Posterior cingulate gyrus (tissue), 11 donors: Measurements from ENCODE around the gene SND1.
"Not testable (repeated sequence)": the region's sequence is repeated elsewhere in the genome, so short reads cannot be mapped to it uniquely, and the experiment has no call there.

Source experiments
- DNase-seq, 10 donors: peaks; one replicate each; pipeline versions ENCODE4 v3.0.0 to v3.0.0-alpha.2; 2020 to 2021; ENCODE audit warnings: mixed read lengths in 3 of 10
- intact Hi-C: fragments of 100-400 bp; cut with DNase I; formaldehyde crosslinking; loops from one replicate; pipeline ENCODE4 v1.15.1; 2023

Gene SND1

DNA sequence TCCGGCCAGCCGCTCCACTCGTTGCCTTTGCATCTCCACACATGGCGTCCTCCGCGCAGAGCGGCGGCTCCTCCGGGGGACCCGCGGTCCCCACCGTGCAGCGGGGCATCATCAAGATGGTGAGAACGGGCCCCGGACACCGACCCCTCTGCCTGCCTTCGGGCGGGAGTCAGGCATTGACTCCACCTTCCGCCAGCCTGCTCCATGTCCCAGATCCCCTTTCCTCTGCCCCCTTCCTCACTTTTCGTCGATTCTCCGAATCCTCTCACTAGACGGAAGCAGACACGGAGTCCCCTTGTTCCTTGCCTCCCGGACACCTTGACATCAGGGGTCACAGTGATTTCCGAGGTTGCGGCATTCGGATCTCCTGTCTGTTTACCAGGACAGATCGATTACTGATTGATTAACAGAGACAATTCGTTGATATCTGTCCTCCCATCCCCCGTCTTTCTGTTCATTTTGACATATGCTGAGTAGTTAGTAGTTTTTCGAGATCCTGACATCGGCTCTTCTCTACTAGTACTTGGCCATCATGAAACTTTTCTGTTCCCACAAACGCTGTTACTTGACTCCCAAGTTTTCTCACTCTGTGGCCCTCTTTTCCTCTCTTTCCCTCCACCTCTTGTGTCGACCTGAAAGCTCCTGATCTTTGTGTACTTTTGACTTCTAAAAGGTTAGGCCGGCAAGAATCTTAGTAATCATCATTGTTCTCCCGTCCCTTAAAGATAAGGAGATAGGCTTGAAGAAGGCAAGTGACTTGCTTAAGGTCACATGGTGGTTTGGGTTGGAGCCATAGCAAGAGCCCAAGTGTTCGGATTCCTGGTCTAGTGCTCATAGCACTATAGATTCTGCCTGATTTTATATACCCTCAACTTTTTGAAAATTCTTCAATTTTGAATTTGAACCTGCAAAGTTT lies 597 bp downstream of the SND1 start:
- intact Hi-C loops = loop anchor here (2.0 kb wide), 1 partner anchor 260 kb away; the partner anchor contains the start of gene ZNF800
- DNase-seq = no peak

- intact Hi-C loops = loop anchor here (2.0 kb wide), 1 partner anchor 261 kb away; the partner anchor contains the start of gene ZNF800
- DNase-seq = no peak
Measured at GRCh38 chr7:127653396-127653795, 1.4 kb downstream of the SND1 start.

GRCh38 chr7:127654404-127655394 lies 2.7 kb downstream of the SND1 start:
- intact Hi-C loops = no loop called here
- DNase-seq = no peak

- intact Hi-C loops = no loop called here
Measured at GRCh38 chr7:127655720-127656119, 3.7 kb downstream of the SND1 start.

GRCh38 chr7:127657500-127657899 lies 5.5 kb downstream of the SND1 start:
- DNase-seq = no peak
- intact Hi-C loops = no loop called here

More at GRCh38 chr7:127655720-127656119, 3.7 kb downstream of the SND1 start:
- no peak for DNase-seq

DNA sequence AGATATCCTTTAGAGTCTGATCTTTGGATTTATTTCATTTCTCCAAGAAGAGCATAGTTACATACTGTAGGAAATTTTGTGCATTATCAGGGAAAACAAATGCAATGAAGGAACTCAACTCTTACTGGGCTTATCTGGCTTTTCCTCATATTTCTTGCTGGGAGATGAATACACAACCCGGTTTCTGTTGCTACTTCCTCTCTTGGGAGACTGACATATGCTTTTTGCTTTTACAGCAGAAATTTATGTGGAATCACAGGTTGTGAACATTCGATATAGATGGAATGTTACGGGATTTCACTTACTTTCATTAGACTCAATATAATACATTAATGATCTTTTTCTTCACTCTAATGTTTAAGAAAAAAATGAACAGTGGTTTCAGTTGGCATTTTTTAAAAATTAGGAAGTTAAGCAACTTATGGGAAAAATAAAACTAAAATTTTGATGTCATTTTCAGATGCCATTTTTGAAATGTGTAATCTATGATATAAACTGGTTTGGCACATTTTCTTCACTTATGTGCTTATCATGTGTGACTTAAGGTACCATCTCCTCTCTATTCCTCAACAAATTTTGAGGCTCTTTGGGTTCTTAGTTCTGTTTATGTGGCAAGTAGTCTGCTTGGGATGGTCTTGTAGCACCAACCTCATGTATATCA lies 7.1 kb downstream of the SND1 start:
- no peak for DNase-seq
- intact Hi-C loops = no loop called here

- intact Hi-C loops = no loop called here
- no peak for DNase-seq
Measured at GRCh38 chr7:127665922-127666321, 13.9 kb downstream of the SND1 start.

DNA sequence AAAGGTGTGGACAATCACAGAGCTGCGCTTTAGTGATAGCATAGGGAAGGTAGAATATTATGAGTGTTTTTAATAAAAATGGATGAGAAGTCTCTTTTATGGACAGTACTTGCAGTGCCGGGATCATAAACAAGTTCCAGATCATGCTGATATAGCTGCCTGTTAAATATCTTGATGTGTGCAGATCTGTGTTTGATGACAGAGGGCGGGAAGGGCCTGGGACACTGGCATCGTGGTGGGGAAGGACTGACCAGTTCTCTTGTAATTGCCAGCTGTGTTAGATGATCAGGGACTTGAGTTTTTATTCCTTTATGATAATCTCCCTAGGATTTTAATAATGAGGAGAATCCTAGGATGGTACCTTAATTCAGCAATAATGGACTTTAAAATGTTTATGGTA lies 14.6 kb downstream of the SND1 start:
- DNase-seq = no peak
- intact Hi-C loops = no loop called here

DNA sequence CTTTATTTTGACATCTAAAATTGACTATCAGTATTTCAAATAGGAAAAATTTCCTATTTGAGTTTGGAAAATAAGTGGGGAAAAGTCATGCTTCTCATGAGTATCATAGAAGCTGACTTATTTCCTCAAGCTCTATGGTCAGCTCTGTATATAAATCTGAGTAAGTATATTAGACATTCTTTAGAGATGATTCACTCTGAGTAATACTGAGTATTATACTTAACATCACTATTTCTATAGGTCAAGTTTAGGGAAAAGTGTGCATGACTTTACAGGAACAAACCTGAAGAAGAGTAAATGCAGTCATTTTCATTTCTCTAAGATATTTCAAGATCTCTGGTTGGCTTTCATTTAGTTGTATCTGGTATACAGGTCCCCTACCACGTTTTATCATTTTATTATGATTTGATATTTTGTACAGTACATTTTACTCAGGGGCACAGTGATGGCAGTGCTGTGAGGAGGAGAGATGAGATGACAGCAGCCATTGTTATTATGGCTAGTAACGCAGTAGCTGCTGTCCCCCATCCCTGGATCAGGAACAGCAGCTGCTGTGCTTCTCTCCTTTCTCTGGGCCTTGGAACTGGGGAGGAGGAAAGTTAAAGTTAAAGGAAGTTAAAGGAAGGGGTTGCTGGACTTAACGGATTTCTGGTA lies 15.2 kb downstream of the SND1 start:
- DNase-seq = no peak
- intact Hi-C loops = no loop called here

DNA sequence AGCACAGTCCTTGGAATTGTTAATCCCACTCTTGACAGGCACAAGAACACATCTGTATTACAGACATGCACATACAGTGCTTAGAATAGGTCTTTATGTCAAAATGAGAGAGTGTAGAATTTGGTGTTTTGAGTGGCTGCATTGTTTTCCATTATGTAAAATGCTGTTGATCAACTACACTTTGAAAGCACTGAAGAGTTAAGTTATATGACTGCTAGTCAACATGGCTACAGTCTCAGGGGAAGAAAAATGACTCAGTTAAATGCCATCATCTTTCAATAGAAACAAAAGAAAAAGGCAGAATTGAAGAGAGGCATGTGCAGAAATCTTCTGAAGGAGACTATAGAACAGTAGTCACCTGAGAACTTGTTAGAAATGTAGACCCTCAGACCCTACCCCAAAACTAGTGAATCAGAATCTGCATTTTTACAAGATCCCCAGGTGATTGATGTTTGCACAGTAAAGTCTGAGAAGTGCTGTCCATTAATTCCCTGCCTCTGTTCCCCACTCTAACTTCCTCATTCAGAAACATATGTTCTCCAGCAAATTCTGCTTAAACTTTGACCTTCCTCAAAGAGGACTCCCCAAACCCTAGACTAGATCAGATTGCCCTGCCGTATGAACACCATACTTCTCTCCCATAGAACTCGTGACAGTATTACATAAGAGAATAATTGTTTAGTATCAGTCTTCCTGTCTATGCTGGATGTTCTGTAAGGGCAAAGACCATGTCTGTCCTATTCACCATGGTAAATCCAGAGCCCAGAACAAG lies 16.0 kb downstream of the SND1 start:
- intact Hi-C loops = no loop called here
- DNase-seq = no peak

GRCh38 chr7:127671341-127671740 lies 19.3 kb downstream of the SND1 start:
- DNase-seq = no peak
- intact Hi-C loops = no loop called here

GRCh38 chr7:127673902-127674301 lies 21.9 kb downstream of the SND1 start:
- intact Hi-C loops = no loop called here
- DNase-seq = no peak

DNA sequence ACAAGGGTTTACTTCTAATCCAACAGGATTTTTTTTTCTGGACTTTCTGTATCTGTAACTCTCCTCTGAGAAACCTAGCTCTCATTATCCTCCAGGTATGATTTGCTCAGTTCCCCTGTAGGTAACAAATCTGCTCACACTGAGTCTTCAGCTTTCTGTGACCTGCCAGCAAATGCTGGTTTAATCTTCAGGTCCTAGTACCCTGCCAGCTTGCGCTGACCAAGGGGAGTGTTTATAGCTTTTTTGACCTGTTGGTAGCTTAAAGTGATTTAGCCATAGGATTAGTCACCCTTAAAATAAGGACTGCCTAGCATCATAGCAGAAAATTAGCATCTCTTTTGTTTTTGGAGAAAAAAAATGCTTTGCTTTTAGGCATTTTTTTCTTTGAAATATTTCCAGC lies 22.4 kb downstream of the SND1 start:
- intact Hi-C loops = no loop called here
- no peak for DNase-seq

DNA sequence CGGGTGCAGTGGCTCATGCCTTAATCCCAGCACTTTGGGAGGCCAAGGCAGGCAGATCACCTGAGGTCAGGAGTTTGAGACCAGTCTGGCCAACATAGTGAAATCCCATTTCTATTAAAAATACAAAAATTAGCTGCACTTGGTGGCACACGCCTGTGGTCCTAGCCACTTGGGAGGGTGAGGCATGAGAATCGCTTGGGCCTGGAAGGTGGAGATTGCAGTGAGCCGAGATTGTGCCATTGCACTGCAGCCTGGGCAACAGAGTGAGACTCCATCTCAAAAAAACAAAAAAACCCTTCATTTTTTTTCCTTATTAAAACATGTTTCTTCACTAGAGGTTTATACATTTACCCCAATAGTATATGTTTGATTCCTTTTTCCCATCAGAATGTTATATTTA lies 22.9 kb downstream of the SND1 start:
- DNase-seq, intact Hi-C loops: not testable (repeated sequence)

- DNase-seq = no peak
- intact Hi-C loops = no loop called here
Measured at GRCh38 chr7:127675721-127676120, 23.7 kb downstream of the SND1 start.

DNA sequence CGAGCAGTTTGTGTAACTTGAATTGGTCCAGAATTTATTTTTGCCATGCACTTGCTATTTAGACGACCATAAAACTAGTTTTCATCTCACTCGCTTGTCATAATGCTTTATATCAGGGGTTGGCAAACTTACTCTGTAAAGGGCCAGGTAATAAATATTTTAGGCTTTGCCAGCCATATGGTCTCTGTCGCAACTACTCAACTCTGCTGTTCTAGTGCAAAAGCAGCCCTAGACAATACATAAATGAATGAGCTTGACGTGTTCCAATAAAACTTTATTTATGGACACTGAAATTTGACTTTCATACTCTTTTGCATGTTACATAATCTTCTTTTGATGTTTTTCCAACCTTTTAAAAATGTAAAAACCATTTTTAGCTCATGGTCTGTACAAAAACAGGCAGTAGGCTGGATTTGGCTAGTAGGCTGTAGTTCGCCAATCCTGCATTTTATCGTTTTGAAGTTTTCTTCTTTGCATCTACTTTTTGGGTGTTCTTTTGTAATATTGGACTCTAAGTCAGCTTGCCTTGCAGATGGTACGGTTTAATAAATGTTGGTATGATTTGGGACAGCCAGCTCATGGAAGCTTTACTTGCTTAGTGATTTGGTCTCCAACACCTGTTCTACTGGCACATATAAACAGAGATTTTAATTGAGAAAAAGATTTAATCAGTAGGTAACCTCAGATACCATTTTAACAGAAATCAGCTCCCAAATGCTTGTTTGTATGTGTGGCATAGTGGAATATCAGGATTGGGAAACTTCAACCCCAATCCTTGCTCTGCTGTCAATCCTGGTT lies 25.6 kb downstream of the SND1 start:
- intact Hi-C loops = no loop called here
- no peak for DNase-seq

- DNase-seq = peak in 3 of 10 donors; percentile 15 to 54 (median 29)
- intact Hi-C loops = no loop called here
Measured at GRCh38 chr7:127678337-127678736, 26.3 kb downstream of the SND1 start.

GRCh38 chr7:127678947-127679346 lies 27.0 kb downstream of the SND1 start:
- DNase-seq = no peak
- intact Hi-C loops = no loop called here
